ENCODE data around the gene ZBTB7B.
A peak's percentile ranks its signal among the peaks of the same experiment; 100 is the strongest.

The ZBTB7B gene

GRCh38 chr1:155015527-155016230 lies 13.1 kb downstream of the ZBTB7B start:
- DNase-seq (ENCODE audit: low spot score in 2 of 2) = no peak
- H3K4me1 ChIP-seq = peaks cover 13% of the 10 kb centered on the region

GRCh38 chr1:155016231-155016831 lies 13.7 kb downstream of the ZBTB7B start:
- in situ Hi-C loops (cut with MboI; ENCODE audit: low sequenced_read_pairs) = no loop called here
- Histone ChIP-seq H3K4me3 (no peak overlapping the region), H3K9me3 (no peaks in the 10 kb centered on the region), H3K27me3 (ENCODE audit: low read depth) (no peaks in the 10 kb centered on the region), H3K36me3 (replicated peaks) (peaks cover 29% of the 10 kb centered on the region), H3K4me1 (peaks cover 13% of the 10 kb centered on the region)
- no peak for DNase-seq (ENCODE audit: low spot score in 2 of 2)

More at GRCh38 chr1:155015527-155016230, 13.1 kb downstream of the ZBTB7B start:
- Histone ChIP-seq H3K4me3 (no peak overlapping the region), H3K36me3 (replicated peaks) (peaks cover 29% of the 10 kb centered on the region), H3K9me3 (no peaks in the 10 kb centered on the region), H3K27me3 (ENCODE audit: low read depth) (no peaks in the 10 kb centered on the region)
- in situ Hi-C loops (cut with MboI; ENCODE audit: low sequenced_read_pairs) = no loop called here

- in situ Hi-C loops (cut with MboI; ENCODE audit: low sequenced_read_pairs) = no loop called here
- Histone ChIP-seq H3K36me3 (replicated peaks) (peaks cover 29% of the 10 kb centered on the region), H3K4me1 (peaks cover 9% of the 10 kb centered on the region), H3K4me3 (peak overlapping the region; percentile 26), H3K27me3 (ENCODE audit: low read depth) (no peaks in the 10 kb centered on the region), H3K9me3 (no peaks in the 10 kb centered on the region)
- DNase-seq (ENCODE audit: low spot score in 2 of 2) = peak; percentile 85 to 95
These were observed 14.7 kb downstream of the ZBTB7B start for GRCh38 chr1:155017041-155017945.

- peaks cover 29% of the 10 kb centered on the region for H3K36me3 ChIP-seq (replicated peaks)
- no peaks in the 10 kb centered on the region for H3K27me3 ChIP-seq (ENCODE audit: low read depth)
- peaks cover 9% of the 10 kb centered on the region for H3K4me1 ChIP-seq
- in situ Hi-C loops (cut with MboI; ENCODE audit: low sequenced_read_pairs) = no loop called here
- DNase-seq (ENCODE audit: low spot score in 2 of 2) = no peak
- H3K9me3 ChIP-seq = no peaks in the 10 kb centered on the region
- H3K4me3 ChIP-seq = peak overlapping the region; percentile 26; the same call in 1 of the 2 replicates
These were observed 15.3 kb downstream of the ZBTB7B start for GRCh38 chr1:155017946-155018316.

GRCh38 chr1:155018617-155019348 lies 16.2 kb downstream of the ZBTB7B start:
- H3K36me3 ChIP-seq (replicated peaks) = peaks cover 29% of the 10 kb centered on the region
- in situ Hi-C loops (cut with MboI; ENCODE audit: low sequenced_read_pairs) = no loop called here
- H3K9me3 ChIP-seq = no peaks in the 10 kb centered on the region
- no peak overlapping the region for H3K4me3 ChIP-seq
- peaks cover 9% of the 10 kb centered on the region for H3K4me1 ChIP-seq
- no peaks in the 10 kb centered on the region for H3K27me3 ChIP-seq (ENCODE audit: low read depth)
- DNase-seq (ENCODE audit: low spot score in 2 of 2) = no peak

GRCh38 chr1:155019377-155020245 lies 17.0 kb downstream of the ZBTB7B start:
- Histone ChIP-seq H3K27me3 (ENCODE audit: low read depth) (no peaks in the 10 kb centered on the region), H3K4me1 (peaks cover 9% of the 10 kb centered on the region), H3K9me3 (no peaks in the 10 kb centered on the region), H3K36me3 (replicated peaks) (peaks cover 22% of the 10 kb centered on the region), H3K4me3 (no peak overlapping the region)
- in situ Hi-C loops (cut with MboI; ENCODE audit: low sequenced_read_pairs) = loop anchor here (10.0 kb wide), 1 partner anchor 65 kb away; no protein-coding TSS in a partner anchor
- no peak for DNase-seq (ENCODE audit: low spot score in 2 of 2)

GRCh38 chr1:155022136-155022926 lies 19.7 kb downstream of the ZBTB7B start:
- no peak for DNase-seq (ENCODE audit: low spot score in 2 of 2)
- peaks cover 3% of the 10 kb centered on the region for H3K4me1 ChIP-seq
- in situ Hi-C loops (cut with MboI; ENCODE audit: low sequenced_read_pairs) = loop anchor here (10.0 kb wide), 1 partner anchor 62 kb away; no protein-coding TSS in a partner anchor

GRCh38 chr1:155022927-155023236 lies 20.3 kb downstream of the ZBTB7B start:
- DNase-seq (ENCODE audit: low spot score in 2 of 2) = no peak
- no peaks in the 10 kb centered on the region for H3K36me3 ChIP-seq (replicated peaks)
- no peak overlapping the region for H3K4me3 ChIP-seq
- in situ Hi-C loops (cut with MboI; ENCODE audit: low sequenced_read_pairs) = loop anchor here (10.0 kb wide), 1 partner anchor 62 kb away; no protein-coding TSS in a partner anchor
- H3K9me3 ChIP-seq = no peaks in the 10 kb centered on the region
- H3K27me3 ChIP-seq (ENCODE audit: low read depth) = no peaks in the 10 kb centered on the region
- H3K4me1 ChIP-seq = no peaks in the 10 kb centered on the region; the same call in 1 of the 2 replicates

More at GRCh38 chr1:155022136-155022926, 19.7 kb downstream of the ZBTB7B start:
- Histone ChIP-seq H3K4me3 (no peak overlapping the region), H3K9me3 (no peaks in the 10 kb centered on the region), H3K27me3 (ENCODE audit: low read depth) (no peaks in the 10 kb centered on the region), H3K36me3 (replicated peaks) (no peaks in the 10 kb centered on the region)

GRCh38 chr1:155023627-155024026 lies 21.0 kb downstream of the ZBTB7B start:
- no peak for DNase-seq (ENCODE audit: low spot score in 2 of 2)
- in situ Hi-C loops (cut with MboI; ENCODE audit: low sequenced_read_pairs) = loop anchor here (10.0 kb wide), 1 partner anchor 61 kb away; no protein-coding TSS in a partner anchor
- Histone ChIP-seq H3K9me3 (no peaks in the 10 kb centered on the region), H3K27me3 (ENCODE audit: low read depth) (no peaks in the 10 kb centered on the region), H3K4me3 (no peak overlapping the region), H3K36me3 (replicated peaks) (no peaks in the 10 kb centered on the region), H3K4me1 (no peaks in the 10 kb centered on the region)

- in situ Hi-C loops (cut with MboI; ENCODE audit: low sequenced_read_pairs) = loop anchor here (10.0 kb wide), 1 partner anchor 60 kb away; no protein-coding TSS in a partner anchor
- Histone ChIP-seq H3K4me3 (no peak overlapping the region), H3K36me3 (replicated peaks) (no peaks in the 10 kb centered on the region), H3K27me3 (ENCODE audit: low read depth) (no peaks in the 10 kb centered on the region), H3K9me3 (no peaks in the 10 kb centered on the region), H3K4me1 (no peaks in the 10 kb centered on the region)
- no peak for DNase-seq (ENCODE audit: low spot score in 2 of 2)
These were observed 21.7 kb downstream of the ZBTB7B start for GRCh38 chr1:155024315-155024714.

- Histone ChIP-seq H3K9me3 (no peaks in the 10 kb centered on the region), H3K4me1 (no peaks in the 10 kb centered on the region), H3K27me3 (ENCODE audit: low read depth) (no peaks in the 10 kb centered on the region), H3K4me3 (no peak overlapping the region), H3K36me3 (replicated peaks) (no peaks in the 10 kb centered on the region)
- DNase-seq (ENCODE audit: low spot score in 2 of 2) = no peak
- in situ Hi-C loops (cut with MboI; ENCODE audit: low sequenced_read_pairs) = loop anchor here (10.0 kb wide), 1 partner anchor 59 kb away; no protein-coding TSS in a partner anchor
These were observed 23.6 kb downstream of the ZBTB7B start for GRCh38 chr1:155026154-155026553.

- no peaks in the 10 kb centered on the region for H3K36me3 ChIP-seq (replicated peaks)
- in situ Hi-C loops (cut with MboI; ENCODE audit: low sequenced_read_pairs) = loop anchor here (10.0 kb wide), 1 partner anchor 58 kb away; no protein-coding TSS in a partner anchor
- no peak overlapping the region for H3K4me3 ChIP-seq
- H3K4me1 ChIP-seq = no peaks in the 10 kb centered on the region
- DNase-seq (ENCODE audit: low spot score in 2 of 2) = no peak
- H3K27me3 ChIP-seq (ENCODE audit: low read depth) = no peaks in the 10 kb centered on the region
- H3K9me3 ChIP-seq = no peaks in the 10 kb centered on the region
These were observed 24.0 kb downstream of the ZBTB7B start for GRCh38 chr1:155026588-155026987.
